ENCODE results near the gene ARHGEF11.
A peak's percentile ranks its signal among the peaks of the same experiment; 100 is the strongest.

Gene ARHGEF11

GRCh38 chr1:156920233-156921052 lies 125.1 kb downstream of the ARHGEF11 start, which contains the start of gene LRRC71:
Gene LRRC71, plus strand, starts transcription at chr1:156920632. Its CDS starts 172 bp downstream, at chr1:156920804.
- peak within 1 kb of the TSS; percentile 23 for H3K4me3 ChIP-seq (ENCODE audit: low read length)
- peak; percentile 55 for TF ChIP-seq CTCF (IDR thresholded peaks at IDR 0.05; ENCODE audit: insufficient read depth, low read depth, low read length, missing control alignments)
- DNase-seq (ENCODE audit: low read depth): peak; percentile 73

GRCh38 chr1:156914440-156914856 lies 131.1 kb downstream of the ARHGEF11 start:
- no peak for DNase-seq (ENCODE audit: low read depth)
- no peak for TF ChIP-seq CTCF (IDR thresholded peaks at IDR 0.05; ENCODE audit: insufficient read depth, low read depth, low read length, missing control alignments)
- no peak overlapping the region for H3K4me3 ChIP-seq (ENCODE audit: low read length)

- no peak overlapping the region for H3K4me3 ChIP-seq (ENCODE audit: low read length)
- TF ChIP-seq CTCF (IDR thresholded peaks at IDR 0.05; ENCODE audit: insufficient read depth, low read depth, low read length, missing control alignments): no peak
Observed at GRCh38 chr1:156913809-156914387, 131.6 kb downstream of the ARHGEF11 start.

GRCh38 chr1:156912861-156913808 lies 132.4 kb downstream of the ARHGEF11 start:
- H3K4me3 ChIP-seq (ENCODE audit: low read length): no peak overlapping the region
- DNase-seq (ENCODE audit: low read depth): no peak
- TF ChIP-seq CTCF (IDR thresholded peaks at IDR 0.05; ENCODE audit: insufficient read depth, low read depth, low read length, missing control alignments): no peak

More at GRCh38 chr1:156913809-156914387, 131.6 kb downstream of the ARHGEF11 start:
- DNase-seq (ENCODE audit: low read depth): no peak

GRCh38 chr1:156912310-156912709 lies 133.2 kb downstream of the ARHGEF11 start:
- no peak for DNase-seq (ENCODE audit: low read depth)
- no peak overlapping the region for H3K4me3 ChIP-seq (ENCODE audit: low read length)
- no peak for TF ChIP-seq CTCF (IDR thresholded peaks at IDR 0.05; ENCODE audit: insufficient read depth, low read depth, low read length, missing control alignments)

GRCh38 chr1:156911577-156912298 lies 133.8 kb downstream of the ARHGEF11 start:
- no peak overlapping the region for H3K4me3 ChIP-seq (ENCODE audit: low read length)
- no peak for TF ChIP-seq CTCF (IDR thresholded peaks at IDR 0.05; ENCODE audit: insufficient read depth, low read depth, low read length, missing control alignments)
- no peak for DNase-seq (ENCODE audit: low read depth)

Measured in epithelial cell of esophagus (primary cell).